K562 (cell line): ENCODE results near the gene RNASEH1. TPM values are rescaled to one million over a fixed set of nuclear protein-coding genes. Genes with fewer than 3 reads are reported as not detected.

Experiments
- BDP1 ChIP-seq: IDR thresholded peaks from 3 replicates; pipeline ENCODE4 v1.6.1; 2011; ENCODE audit not compliant: insufficient read length, insufficient read depth
- CAMTA2 ChIP-seq: fragments of 250-450 bp; sonication (Bioruptor Pico); conservative IDR thresholded peaks from 2 replicates; pipeline ENCODE4 v1.5.1; 2022
- EGR1 ChIP-seq: fragments of 450-650 bp; conservative IDR thresholded peaks from 2 replicates; pipeline ENCODE4 v1.6.1; 2017; ENCODE audit warnings: mild to moderate bottlenecking
- NFXL1 ChIP-seq: fragments of 450-650 bp; formaldehyde crosslinking; IDR thresholded peaks from 2 replicates; pipeline ENCODE4 v1.4.0; 2021; ENCODE audit warnings: mild to moderate bottlenecking
- NUFIP1 ChIP-seq: fragments of 450-650 bp; IDR thresholded peaks from 2 replicates; pipeline ENCODE4 v1.6.1; 2018; ENCODE audit not compliant: partially characterized antibody
- PHF8 ChIP-seq: fragments of 200-600 bp; sonication (generic); IDR thresholded peaks from 2 replicates; pipeline ENCODE4 v1.6.1; 2012; ENCODE audit warnings: mixed run types, mild to moderate bottlenecking, inconsistent platforms, low read length, moderate library complexity, borderline replicate concordance
- POLR2AphosphoS5 ChIP-seq: IDR thresholded peaks from 2 replicates; pipeline ENCODE4 v1.6.1; 2011; ENCODE audit warnings: mild to moderate bottlenecking, low read depth, low read length, moderate library complexity; ENCODE audit not compliant: control insufficient read depth, insufficient read depth
- RB1 ChIP-seq: fragments of 450-650 bp; IDR thresholded peaks from 2 replicates; pipeline ENCODE4 v1.6.1; 2017; ENCODE audit warnings: low read depth, mild to moderate bottlenecking
- ZFPM2 ChIP-seq: fragments of 250-450 bp; sonication (Bioruptor Pico); IDR thresholded peaks from 2 replicates; pipeline ENCODE4 v1.5.1; 2022; ENCODE audit warnings: mild to moderate bottlenecking
- ZFX ChIP-seq: sonication (generic); formaldehyde crosslinking; IDR thresholded peaks from 2 replicates; pipeline ENCODE4 v1.8.0; 2022; ENCODE audit warnings: mild to moderate bottlenecking, missing genetic modification reagents, moderate library complexity
- polyA plus RNA-seq, 8 experiments: library from polyadenylated mRNA; depleted of rRNA in 4 of 8; stranded (reverse) in 5 of 8; unstranded in 3 of 8; fragments of >200 nt; fragmentation: Nextera tagmentation in 2 of 8; fragmentation: Illumina TruSeq in 1 of 8; extraction: Ambion mirVana in 2 of 8; extraction: Trizol in 1 of 8; gene quantifications; 2 replicates each; pipeline versions ENCODE4 v1.2.1 to v1.2.3, GENCODE V29; 2011 to 2014; ENCODE audit warnings: inconsistent platforms in 1 of 8, missing spikeins in 1 of 8
- total RNA-seq, 7 experiments: library from RNA; depleted of rRNA in 6 of 7; stranded (reverse); fragments of >200 nt in 6 of 7; fragmentation: Illumina TruSeq in 2 of 7; extraction: Trizol in 2 of 7; gene quantifications; 2 replicates each; pipeline versions ENCODE4 v1.2.1 to v1.2.3, GENCODE V29; 2011 to 2021; ENCODE audit warnings: low replicate concordance in 1 of 7
- TF ChIP-seq, protein P1 (sequence below), 2 experiments: fragments of 250-450 bp in 1 of 2; fragments of 450-650 bp in 1 of 2; sonication (Bioruptor Pico) in 1 of 2; IDR thresholded peaks; 2 replicates each; pipeline versions ENCODE4 v1.6.1 to v1.8.0; 2016 to 2021; ENCODE audit warnings: mild to moderate bottlenecking in 2 of 2, moderate library complexity in 2 of 2, missing compliant biosample characterization in 1 of 2, missing genetic modification characterization in 1 of 2
- TF ChIP-seq, protein P2 (sequence below): sonication (generic); formaldehyde crosslinking; IDR thresholded peaks from 2 replicates; pipeline ENCODE4 v1.8.1; 2023; ENCODE audit warnings: mild to moderate bottlenecking, missing genetic modification reagents

RNASEH1 gene
- total and polyA plus RNA-seq, 9 of the 15 experiments (the other 6 are each of a cell fraction or from before 2014, with no cell fraction given): 25.7 to 47.5 (median 42.8) TPM

DNA sequence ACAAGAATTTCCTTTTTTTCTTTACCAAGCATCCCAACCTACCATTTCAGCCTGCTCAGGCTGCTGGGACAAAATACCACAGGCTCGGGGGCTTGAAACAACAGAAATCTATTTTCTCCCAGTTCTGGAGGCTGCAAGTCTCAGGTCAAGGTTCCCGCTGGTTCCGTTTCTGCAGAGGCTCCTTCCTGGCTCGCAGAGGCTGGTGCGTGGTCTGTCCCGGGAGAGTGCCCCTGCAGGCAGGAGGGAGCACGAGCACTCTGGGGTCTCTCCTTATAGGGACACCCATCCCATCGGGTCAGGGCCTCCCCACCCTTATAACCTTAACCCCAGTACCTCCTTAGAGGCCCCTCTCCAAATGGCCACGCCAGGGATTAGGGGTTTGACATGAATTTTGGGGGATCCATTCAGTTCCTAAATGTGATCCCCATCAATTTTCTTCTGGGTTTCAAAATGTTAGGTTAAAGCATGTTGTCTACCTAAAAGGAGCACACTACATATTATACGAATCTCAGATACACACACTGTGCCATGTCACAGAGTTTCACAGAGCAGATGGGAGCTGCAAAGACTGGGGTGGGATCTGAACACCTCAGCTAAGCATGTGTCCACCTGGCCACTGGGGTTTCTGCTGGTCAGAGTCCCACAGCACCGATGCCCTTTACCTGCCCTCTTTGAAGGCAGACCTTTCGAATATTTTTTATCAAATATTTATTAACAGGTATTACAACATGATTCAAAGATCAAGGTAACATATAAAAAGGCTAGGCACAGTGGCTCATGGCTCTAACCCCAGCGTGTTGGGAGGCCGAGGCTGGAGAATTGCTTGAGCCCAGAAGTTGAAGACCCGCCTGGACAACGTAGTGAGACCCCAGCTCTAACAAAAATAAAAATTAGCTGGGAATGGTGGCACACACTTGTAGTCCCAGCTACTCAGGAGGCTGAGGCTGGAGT, 21.2 kb downstream of the RNASEH1 start (continued):
- peak; percentile 44; the same call in 1 of the 2 replicates for TF ChIP-seq PHF8
- TF ChIP-seq, protein P1, sequence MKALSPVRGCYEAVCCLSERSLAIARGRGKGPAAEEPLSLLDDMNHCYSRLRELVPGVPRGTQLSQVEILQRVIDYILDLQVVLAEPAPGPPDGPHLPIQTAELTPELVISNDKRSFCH (CRISPR knock-in tag; IDR thresholded peaks at IDR 0.05): no peak
- TF ChIP-seq, protein P1 (tag; IDR thresholded peaks at IDR 0.05): no peak
- TF ChIP-seq BDP1: no peak
- no peak for TF ChIP-seq EGR1
- TF ChIP-seq POLR2AphosphoS5: no peak
- TF ChIP-seq CAMTA2: no peak
- no peak for TF ChIP-seq NUFIP1
- TF ChIP-seq ZFX (CRISPR knock-in tag): peak; percentile 70
- TF ChIP-seq ZFPM2: no peak
- no peak for TF ChIP-seq NFXL1 (CRISPR knock-in tag)
- TF ChIP-seq RB1: no peak
- TF ChIP-seq, protein P2, sequence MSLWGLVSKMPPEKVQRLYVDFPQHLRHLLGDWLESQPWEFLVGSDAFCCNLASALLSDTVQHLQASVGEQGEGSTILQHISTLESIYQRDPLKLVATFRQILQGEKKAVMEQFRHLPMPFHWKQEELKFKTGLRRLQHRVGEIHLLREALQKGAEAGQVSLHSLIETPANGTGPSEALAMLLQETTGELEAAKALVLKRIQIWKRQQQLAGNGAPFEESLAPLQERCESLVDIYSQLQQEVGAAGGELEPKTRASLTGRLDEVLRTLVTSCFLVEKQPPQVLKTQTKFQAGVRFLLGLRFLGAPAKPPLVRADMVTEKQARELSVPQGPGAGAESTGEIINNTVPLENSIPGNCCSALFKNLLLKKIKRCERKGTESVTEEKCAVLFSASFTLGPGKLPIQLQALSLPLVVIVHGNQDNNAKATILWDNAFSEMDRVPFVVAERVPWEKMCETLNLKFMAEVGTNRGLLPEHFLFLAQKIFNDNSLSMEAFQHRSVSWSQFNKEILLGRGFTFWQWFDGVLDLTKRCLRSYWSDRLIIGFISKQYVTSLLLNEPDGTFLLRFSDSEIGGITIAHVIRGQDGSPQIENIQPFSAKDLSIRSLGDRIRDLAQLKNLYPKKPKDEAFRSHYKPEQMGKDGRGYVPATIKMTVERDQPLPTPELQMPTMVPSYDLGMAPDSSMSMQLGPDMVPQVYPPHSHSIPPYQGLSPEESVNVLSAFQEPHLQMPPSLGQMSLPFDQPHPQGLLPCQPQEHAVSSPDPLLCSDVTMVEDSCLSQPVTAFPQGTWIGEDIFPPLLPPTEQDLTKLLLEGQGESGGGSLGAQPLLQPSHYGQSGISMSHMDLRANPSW (CRISPR knock-in tag): no peak
